ENCODE data around the gene ZNF25.
"Not testable (repeated sequence)": the region's sequence is repeated elsewhere in the genome, so short reads cannot be mapped to it uniquely, and the experiment has no call there.

The ZNF25 gene

GRCh38 chr10:37947526-37947925, 28.9 kb downstream of the ZNF25 start:
- no peak for DNase-seq (ENCODE audit: low read depth)

DNA sequence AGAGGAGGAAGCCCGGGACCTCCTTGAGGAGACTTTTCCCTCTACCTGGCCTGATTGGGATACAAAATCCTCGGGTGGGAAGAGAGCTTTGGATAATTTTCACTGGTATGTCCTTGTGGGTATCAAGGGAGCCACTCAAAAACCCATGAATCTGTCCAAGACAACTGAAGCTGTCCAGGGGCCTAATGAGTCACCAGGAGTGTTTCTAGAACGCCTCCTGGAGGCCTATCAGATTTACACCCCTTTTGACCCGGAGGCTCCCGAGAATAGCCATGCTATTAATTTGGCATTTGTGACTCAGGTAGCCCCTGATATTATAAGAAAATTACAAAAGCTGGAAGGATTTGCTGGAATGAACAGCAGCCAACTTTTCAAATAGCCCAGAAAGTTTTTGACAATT, 38.6 kb downstream of the ZNF25 start:
- DNase-seq (ENCODE audit: low read depth) = no peak

- no peak for DNase-seq (ENCODE audit: low read depth)
Observed at GRCh38 chr10:37934791-37935190, 41.7 kb downstream of the ZNF25 start.

DNA sequence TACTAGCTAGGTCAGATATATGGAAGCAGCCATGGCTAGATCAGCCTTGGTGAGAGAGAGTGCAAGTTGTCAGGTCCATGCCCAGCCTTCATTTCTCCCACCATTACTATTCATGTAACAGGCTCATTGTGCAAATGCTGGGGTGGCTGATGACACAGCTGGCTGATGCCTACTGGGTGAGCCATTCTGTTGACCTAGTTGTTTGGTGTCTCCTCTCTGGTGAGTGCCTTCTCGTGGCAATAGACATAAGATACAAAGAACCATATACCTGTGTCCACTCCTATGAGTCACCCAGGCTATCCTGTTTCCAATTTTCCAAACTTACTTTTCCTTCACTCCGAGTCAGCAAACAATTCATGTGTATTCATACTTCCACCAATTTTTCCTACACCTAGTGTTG, 46.0 kb downstream of the ZNF25 start:
- no peak for DNase-seq (ENCODE audit: low read depth)

- DNase-seq (ENCODE audit: low read depth) = not testable (repeated sequence)
Observed at GRCh38 chr10:37908165-37908564, 68.3 kb downstream of the ZNF25 start.

GRCh38 chr10:37906382-37906781, 70.1 kb downstream of the ZNF25 start:
- no peak for DNase-seq (ENCODE audit: low read depth)
